ENCODE measurements around the gene BHMT.
"Not testable (repeated sequence)": the region's sequence is repeated elsewhere in the genome, so short reads cannot be mapped to it uniquely, and the experiment has no call there.

Gene BHMT

GRCh38 chr5:79173626-79174025, 62.0 kb downstream of the BHMT start:
- no peak for DNase-seq

DNA sequence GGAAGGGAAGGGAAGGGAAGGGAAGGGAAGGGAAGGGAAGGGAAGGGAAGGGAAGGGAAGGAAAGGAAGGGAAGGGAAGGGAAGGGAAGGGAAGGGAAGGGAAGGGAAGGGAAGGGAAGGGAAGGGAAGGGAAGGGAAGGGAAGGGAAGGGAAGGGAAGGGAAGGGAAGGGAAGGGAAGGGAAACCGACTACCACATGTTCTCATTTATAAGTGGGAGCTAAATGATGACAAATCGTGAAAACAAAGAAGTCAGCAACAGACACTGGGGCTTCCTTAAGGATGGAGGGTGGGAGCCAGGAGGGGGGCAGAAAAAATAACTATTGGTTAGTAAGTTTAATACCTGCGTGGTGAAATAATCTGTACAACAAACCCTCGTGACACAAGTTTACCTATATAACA, 68.8 kb downstream of the BHMT start:
- DNase-seq = not testable (repeated sequence)

DNA sequence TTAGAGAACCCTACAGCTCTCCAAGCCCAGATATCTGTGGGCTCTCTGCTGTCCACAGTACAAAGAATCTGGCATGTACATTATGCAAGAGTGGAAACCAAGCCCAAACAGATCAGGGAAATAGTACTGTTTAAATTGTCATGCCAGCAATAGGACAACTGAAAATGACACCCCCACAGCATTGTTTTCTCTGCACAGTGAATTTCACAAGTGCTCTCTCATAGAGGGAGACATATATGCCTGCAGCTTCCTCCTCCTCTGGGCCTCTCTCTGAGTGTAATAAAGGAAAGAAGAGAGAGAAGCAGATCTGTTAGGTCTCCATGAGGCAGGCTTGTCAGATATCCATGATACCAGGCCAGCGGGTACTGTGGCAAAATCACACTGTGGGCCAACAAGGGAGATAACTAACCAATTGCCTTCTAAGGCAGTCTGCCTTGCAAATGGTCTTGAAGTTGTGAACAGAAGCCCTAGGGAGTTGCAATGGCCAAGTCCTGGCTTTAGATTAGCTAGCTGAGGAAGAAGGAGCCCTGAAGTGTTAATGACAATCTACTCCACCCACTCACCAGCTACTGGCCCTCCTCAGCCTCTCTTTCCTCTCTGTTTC, 69.9 kb downstream of the BHMT start:
- no peak for DNase-seq
